ENCODE measurements around the gene TTLL3.
"Not testable (repeated sequence)": the region's sequence is repeated elsewhere in the genome, so short reads cannot be mapped to it uniquely, and the experiment has no call there.

TTLL3 gene

GRCh38 chr3:9843715-9844438, 33.8 kb downstream of the TTLL3 start, which contains the start of gene RPUSD3:
RPUSD3 (minus strand) TSS chr3:9844008; CDS start chr3:9843990, 18 bp downstream.
- DNase-seq = peak; percentile 83

- no peak for DNase-seq
Measured at GRCh38 chr3:9846231-9846630, 36.2 kb downstream of the TTLL3 start.

- no peak for DNase-seq
Measured at GRCh38 chr3:9846931-9847488, 36.9 kb downstream of the TTLL3 start.

GRCh38 chr3:9847870-9848269, 37.8 kb downstream of the TTLL3 start:
- DNase-seq = not testable (repeated sequence)

GRCh38 chr3:9848860-9849259, 38.8 kb downstream of the TTLL3 start:
- not testable (repeated sequence) for DNase-seq

GRCh38 chr3:9851383-9851782, 41.3 kb downstream of the TTLL3 start:
- DNase-seq = not testable (repeated sequence)

- DNase-seq = not testable (repeated sequence)
Measured at GRCh38 chr3:9851926-9852325, 41.9 kb downstream of the TTLL3 start.

- DNase-seq = no peak
Measured at GRCh38 chr3:9852528-9852927, 42.5 kb downstream of the TTLL3 start.

GRCh38 chr3:9854291-9854940, 44.4 kb downstream of the TTLL3 start:
- DNase-seq = not testable (repeated sequence)

GRCh38 chr3:9855594-9855993, 45.5 kb downstream of the TTLL3 start:
- no peak for DNase-seq

- no peak for DNase-seq
Measured at GRCh38 chr3:9859530-9860025, 49.5 kb downstream of the TTLL3 start.

GRCh38 chr3:9861201-9861600, 51.1 kb downstream of the TTLL3 start:
- DNase-seq = no peak

- no peak for DNase-seq
Measured at GRCh38 chr3:9861626-9862130, 51.6 kb downstream of the TTLL3 start.

GRCh38 chr3:9862391-9863057, 52.5 kb downstream of the TTLL3 start:
- DNase-seq = no peak

GRCh38 chr3:9863058-9863772, 53.2 kb downstream of the TTLL3 start:
- DNase-seq = no peak

- DNase-seq = no peak
Measured at GRCh38 chr3:9864200-9864927, 54.3 kb downstream of the TTLL3 start.

- DNase-seq = not testable (repeated sequence)
Measured at GRCh38 chr3:9865125-9865637, 55.1 kb downstream of the TTLL3 start.

- DNase-seq = no peak
Measured at GRCh38 chr3:9866639-9867038, 56.6 kb downstream of the TTLL3 start.

- DNase-seq = no peak
Measured at GRCh38 chr3:9867106-9867505, 57.0 kb downstream of the TTLL3 start.

- DNase-seq = no peak
Measured at GRCh38 chr3:9869955-9870354, 59.9 kb downstream of the TTLL3 start.

- no peak for DNase-seq
Measured at GRCh38 chr3:9870978-9871377, 60.9 kb downstream of the TTLL3 start.

All from GF-D8 (cell line).